GM19467 (cell line): ENCODE data around the gene MYCBP2.
"Not testable (repeated sequence)": the region's sequence is repeated elsewhere in the genome, so short reads cannot be mapped to it uniquely, and the experiment has no call there.

ENCODE experiments used
- ATAC-seq: cut with Tn5 transposase; IDR thresholded peaks from one replicate; pipeline ENCODE4 v1.9.1; 2021; ENCODE audit warnings: mild to moderate bottlenecking, moderate library complexity; ENCODE audit not compliant: unreplicated experiment

Gene MYCBP2

DNA sequence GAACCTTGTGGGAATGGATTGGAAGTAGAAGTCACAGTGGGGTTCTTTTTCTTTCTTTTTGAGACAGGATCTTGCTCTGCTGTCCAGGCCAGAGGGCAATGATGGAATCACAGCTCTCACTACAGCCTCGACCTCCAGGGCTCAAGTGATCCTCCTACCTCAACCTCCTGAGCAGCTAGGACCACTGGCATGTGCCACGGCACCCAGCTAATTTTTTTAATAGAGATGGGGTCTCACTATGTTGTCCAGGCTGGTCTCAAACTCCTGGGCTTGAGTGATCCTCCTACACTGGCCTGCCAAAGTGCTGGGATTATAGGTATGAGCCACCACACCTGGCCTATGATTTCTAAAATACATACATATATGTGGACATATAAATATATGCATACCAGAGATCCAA lies 111.4 kb downstream of the MYCBP2 start:
- no peak for ATAC-seq

DNA sequence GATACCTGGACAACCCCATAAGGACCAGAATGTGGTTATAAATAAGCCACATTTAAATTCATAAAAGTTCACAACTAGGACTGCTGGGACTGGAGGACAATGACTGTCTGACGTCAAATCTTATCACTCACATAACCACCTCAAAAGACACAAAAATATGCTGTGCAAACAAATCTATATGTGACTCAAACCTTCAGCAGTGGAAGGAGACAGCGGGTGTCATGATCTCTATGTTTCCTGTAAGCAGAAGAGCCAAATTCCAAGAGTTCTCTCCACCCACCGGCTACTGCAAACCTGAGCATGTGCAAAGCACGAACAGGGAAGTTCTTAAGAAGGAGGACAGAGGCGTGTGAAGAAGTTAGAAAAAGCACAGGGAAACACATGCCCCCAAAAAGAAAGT lies 113.2 kb downstream of the MYCBP2 start:
- no peak for ATAC-seq

DNA sequence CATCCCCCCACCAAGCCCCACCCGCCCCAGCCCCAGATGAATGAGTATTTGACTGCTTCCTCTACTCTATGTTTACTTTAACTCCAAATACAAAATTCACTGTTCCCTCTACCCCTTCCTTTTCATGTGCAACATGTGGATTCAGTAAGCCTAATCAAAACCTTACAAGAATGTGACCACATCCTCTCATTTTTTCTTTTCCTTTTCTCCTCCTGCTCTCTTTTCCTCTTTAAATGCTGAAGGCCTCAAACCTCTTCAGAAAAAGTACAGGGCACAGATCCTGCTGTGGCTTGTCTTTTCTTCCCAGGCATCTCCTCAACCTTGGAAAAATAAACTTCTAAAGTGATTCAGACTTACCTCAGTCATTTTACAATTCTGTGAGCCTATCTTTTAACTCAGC lies 119.0 kb downstream of the MYCBP2 start:
- no peak for ATAC-seq

DNA sequence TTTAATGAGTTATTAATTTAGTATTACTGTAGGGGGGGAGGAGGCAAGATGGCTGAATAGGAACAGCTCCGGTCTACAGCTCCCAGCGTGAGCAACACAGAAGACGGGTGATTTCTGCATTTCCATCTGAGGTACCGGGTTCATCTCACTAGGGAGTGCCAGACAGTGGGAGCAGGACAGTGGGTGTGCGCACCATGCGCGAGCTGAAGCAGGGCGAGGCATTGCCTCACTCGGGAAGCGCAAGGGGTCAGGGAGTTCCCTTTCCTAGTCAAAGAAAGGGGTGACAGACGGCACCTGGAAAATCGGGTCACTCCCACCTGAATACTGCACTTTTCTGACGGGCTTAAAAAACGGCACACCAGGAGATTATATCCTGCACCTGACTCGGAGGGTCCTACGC lies 127.9 kb downstream of the MYCBP2 start:
- not testable (repeated sequence) for ATAC-seq

DNA sequence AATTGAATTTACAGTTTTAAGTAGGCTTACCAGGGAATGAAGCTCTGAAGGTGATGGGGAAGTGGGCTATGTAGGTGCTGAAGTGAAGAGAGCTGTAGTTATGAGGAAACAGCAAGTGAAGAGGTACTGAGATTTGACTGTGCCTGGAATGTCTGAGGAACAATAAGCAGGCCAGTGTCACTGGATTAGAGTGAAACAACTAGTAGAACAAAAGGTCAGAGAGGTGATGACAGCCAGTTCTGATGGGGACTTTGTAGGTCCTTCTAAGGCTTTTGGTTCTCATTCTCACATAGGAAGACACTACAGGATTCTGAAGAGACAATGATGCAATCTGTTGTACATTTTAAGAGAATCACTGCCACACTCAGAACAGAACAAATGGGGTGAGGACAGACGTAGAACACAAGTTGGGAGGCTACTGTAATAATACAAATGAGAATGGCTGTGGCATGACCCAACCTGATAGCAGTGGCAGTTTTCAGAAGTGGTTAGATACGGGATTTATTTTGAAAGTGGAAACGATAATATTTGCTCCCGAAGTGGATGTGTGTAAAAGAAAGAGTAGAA lies 130.8 kb downstream of the MYCBP2 start:
- no peak for ATAC-seq

DNA sequence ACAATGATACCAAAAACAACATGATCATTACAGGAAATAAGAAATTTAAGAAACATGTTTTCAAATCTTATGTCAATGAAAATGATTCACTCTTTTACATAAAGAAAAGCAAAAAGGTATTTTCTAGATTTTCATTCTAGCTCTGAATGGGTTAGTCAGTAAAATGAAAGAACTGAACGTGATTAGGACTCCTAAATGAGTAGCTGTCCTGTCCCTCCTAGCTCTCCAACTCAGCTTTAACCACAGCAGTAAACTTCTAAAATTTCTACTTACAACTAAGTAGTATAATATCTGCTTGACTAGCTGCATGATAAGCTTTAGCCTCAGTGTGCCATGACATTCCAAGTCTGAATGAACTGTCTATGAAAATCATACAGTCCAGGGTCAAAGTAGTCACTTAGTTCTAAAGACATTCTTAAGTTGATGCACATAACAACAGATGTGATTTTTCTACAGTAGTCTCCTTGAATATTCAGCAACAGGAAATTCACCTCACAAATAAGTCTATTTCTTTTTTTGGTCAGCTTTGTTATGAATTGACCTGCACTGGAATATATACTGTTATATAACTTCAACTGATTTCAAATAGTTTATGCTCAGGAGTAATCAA lies 136.4 kb downstream of the MYCBP2 start:
- ATAC-seq: no peak

DNA sequence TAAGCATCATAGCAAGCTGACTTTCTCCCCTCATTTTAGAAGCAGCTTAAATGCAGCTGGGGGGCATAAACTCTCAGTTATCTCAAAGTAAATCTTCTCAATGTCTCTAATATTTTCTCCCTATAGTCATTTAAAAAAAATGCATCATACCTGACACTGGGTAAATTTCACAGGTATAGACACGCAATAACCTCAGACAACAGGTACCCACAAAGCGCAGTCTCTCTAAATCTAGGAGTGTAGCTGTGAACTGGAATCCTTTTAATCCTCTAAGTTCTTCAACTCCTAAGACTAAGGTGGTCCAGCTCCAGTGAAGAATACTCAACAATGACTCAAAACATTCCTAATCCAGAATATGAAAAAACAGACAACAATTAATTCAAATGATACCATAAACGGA lies 141.2 kb downstream of the MYCBP2 start:
- ATAC-seq: no peak

DNA sequence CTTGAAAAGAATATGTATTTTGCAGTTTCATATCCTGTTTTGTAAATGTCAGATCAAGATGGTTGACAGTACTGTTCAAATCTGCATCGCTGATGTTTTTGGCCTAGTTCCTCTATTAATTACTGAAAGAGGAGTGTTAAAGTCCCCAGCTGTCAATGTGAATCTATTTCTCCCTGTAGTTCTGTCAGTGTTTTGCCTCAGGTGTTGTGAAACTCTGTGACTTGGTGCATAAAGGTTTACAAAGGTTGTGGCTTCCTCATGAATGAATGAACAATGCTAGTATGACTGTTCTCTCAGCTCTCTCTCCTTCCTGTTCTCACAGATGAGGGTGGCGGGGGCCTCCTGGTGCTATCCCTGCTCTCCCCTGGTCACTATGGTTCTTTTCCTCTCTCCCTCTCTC lies 142.4 kb downstream of the MYCBP2 start:
- ATAC-seq: peak; percentile 94

DNA sequence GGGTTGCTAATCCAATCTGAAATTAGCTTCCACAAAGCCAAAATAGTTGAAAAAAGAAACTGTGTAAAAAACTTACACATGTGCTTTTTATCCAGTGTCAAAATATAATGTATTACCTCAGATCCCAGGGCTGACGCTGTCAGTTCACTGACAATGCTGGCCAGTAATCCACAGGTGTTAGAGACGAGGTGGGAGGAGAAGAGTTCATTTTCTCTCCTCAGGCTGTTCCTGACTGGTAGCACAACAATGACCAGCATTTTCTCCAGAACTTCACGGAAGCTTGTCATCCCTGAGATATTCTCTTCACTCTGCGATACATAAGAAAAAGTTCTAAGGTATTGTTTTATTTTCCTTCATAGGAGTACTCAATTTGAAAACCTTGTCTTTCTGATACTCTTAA lies 146.9 kb downstream of the MYCBP2 start:
- no peak for ATAC-seq

DNA sequence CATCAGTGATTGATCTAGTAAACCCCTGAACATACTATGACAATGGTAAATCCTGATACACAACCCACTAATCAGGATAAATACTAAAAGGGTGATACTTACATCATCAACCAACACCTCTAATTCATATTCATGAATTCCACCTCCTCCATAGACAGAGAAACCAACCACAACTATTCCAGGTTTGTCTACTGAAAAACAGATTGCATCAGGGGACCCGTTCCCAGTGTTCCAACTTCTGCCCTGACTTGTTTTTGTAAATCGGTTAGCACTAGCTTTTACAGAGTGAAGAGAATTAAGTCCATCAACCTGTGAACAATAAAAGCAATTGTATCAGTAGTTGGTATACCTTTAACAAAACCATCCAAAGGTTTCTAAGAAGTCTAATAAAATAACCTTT lies 149.2 kb downstream of the MYCBP2 start:
- ATAC-seq: no peak

DNA sequence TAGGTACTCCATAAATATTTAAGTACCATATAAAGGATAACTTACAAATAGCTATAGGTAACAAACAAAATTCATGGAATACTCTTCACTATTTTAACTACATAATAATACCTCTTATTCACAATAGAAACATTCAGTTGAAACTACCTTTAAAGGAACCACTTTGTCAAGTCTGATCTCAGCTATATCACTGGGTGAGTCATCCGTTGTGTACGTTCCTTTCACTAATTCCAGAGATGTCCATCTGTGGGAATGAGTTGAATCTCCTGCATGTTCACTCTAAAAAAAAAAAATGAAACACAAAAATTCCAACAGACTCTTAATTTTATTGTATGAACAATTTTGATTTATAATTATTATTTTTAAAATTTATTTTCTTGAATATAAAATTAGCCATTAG lies 150.5 kb downstream of the MYCBP2 start:
- no peak for ATAC-seq

DNA sequence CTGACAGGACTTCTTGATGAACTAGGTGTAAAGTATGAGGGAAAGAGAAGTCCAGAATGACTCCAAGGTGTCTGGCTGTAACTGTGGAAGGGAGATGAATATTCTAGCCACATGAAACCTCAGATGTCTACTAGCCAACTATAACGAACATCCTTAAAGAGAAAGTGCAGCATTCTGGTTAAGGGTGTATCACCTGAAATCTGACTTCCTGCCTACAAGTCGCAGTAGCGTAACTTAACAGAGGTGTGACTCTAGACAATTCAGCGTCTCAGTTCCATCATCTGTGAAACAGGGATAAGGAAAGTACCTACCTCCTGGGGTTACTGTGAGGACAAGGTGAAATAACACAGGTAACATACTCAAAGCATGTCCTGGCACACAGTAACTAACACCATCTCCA lies 154.2 kb downstream of the MYCBP2 start:
- ATAC-seq: no peak

DNA sequence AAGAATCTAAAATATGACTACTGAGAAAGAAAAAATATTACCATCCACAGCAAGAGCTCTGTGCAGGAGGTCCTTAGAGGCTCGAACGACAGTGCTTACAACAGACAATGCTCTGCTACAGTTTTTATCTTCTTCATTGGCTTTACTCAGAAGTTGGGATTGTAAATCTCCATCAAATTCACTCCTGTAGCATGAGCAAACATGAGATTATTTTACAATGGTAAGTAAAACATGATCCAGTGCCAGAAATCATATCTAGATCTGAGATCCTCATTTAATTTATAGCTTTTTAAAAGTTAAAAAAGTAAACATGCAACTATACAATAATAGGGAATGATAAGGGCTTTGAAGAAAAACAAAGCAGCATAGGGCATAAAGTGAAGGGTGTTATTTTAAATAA lies 155.4 kb downstream of the MYCBP2 start:
- ATAC-seq: no peak

DNA sequence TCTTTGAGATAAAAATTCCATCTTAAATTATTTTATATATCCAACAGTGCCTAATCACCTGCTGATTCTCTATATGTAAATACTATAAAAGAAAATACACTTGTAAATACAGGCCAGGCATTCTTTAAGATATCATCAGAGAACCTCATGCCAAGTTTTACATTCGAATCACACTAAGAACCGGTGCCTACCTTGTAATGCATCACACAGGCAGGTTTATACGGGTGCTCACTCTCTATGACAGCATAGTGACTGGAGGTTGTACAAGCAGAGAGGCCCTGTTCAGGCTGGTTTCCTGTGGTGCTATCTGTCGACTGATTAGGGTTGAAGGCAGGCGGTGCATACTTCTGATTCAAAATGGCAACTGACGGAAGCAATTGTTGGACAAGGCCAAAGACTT lies 158.7 kb downstream of the MYCBP2 start:
- ATAC-seq: no peak

DNA sequence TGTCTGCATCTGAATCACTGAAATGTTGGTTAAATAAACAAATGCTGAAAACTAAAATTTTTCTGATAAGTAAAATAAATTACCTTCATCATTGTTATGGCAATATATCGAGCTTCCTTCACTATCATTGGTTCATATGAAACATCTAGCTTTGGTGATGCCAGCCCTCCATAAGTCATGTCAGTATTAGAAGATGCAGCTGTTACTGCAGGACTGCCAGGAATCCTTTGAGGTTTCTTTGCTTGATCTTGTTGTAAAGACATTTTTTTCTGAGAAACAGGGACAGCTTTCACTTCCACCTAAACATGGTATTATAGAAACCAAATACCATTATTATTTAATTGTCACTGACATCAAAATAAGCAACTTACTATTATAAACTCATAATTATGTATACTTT lies 176.2 kb downstream of the MYCBP2 start:
- no peak for ATAC-seq

DNA sequence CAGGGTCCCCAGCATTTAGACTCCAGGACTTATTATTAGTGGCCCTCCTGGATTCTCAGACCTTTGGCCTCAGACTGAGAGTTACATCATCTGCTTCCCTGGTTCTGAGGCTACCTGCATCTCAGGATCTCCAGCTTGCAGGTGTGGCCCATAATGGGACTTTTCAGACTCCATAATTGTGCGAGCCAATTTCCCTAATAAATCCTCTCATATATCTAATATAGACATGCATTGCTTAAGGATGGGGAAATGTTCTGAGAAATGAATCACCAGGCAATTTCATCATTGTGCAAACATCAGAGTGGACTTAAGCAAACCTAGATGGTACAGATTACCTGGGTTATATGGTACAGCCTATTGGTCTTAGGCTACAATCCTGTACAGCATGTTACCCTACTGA lies 183.5 kb downstream of the MYCBP2 start:
- ATAC-seq: no peak

DNA sequence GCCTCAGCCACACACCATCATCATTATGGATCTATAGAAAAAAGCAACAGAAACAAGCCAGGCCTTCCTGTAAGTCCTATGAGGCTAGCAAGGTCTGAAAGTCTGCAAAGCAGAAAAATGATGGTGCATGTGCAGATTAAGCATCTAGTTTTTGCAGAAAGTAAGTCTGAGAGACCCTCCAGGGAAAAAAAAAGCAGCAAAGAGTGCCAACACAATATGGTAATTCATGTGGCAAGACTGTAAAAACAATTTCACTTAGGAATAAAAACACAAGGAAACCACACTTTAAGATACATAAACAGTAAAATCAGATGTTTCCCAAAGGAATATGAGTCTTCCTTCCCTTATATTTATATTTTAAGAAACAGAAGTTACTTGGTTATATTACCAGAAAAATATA lies 187.6 kb downstream of the MYCBP2 start:
- no peak for ATAC-seq

DNA sequence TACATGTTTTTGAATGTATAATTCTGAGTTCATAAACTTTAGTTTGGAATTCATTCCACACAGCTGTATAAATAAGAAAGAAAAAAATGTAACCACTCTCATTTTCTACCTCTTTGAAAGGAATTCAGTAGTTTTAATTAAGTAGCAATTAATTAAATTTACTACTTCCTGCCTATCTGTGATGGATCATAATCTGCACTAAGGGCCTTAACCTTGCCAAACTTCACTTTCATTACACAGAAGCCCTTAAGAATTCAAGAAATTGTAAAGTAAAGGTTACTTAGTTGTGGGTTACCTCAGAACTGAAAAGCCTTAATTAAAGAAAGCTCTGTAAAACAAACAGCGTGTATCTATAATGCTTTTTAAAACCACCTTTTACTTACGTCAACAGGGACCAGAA lies 188.1 kb downstream of the MYCBP2 start:
- no peak for ATAC-seq

DNA sequence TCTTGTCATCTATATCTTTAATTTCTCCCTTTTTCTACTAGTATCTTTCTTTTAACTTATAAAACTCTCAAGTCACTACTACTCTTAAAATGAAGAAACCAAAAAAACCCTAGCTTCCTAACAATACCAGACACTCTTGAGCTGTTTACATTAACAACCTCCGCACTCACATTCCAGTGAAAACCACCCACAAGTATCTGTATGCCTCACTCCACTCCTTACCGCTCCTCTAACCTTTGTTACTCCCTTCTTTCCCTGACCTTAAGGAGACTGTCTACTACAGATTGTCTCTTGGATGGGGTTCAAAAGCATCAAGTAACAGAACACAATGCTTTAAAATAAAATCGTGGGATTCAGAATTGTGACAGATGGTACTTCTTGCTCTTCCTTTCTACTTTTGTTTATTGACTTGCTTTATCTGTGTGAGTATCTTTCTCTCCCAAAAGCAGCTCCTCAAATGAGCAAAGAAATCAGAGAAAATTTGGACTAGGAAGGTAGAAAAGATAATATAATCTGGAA lies 189.9 kb downstream of the MYCBP2 start:
- ATAC-seq: no peak

DNA sequence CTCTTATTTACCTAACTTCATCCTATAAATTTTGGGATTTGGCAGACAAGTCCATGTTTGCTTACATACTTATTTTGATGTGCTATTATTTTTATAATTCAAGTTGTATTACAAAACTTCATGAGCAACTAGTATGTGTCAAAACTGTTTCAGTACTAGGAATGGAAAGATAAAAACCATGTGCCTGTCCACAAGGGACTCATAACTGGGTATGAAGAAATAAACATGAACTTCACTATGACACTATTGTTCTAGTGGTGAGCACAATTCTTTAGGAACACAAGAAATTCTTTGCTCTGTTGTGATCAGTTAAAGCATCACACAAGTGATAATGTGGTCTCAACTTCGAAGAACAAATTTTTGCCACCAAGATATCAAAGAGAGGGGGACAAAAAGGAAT lies 202.5 kb downstream of the MYCBP2 start:
- ATAC-seq: no peak

DNA sequence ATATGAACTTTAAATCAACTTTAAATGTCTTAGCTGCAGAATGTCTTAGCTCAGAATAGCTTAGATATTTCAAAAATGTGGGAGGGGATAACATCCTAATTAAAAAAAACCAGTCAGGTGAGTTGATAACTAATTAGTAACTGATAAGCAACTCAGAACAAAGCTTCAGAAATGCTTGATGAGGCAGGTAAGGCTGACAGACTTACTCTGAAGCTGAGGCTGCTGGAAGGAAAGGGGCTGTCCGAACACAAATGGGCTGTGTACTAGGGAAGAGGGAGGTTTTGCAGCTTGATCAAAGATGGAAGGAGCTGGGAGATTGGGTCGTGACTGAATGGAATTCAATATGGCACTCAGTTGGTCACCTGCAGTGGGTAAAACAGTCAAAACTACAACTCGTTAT lies 208.8 kb downstream of the MYCBP2 start:
- no peak for ATAC-seq

DNA sequence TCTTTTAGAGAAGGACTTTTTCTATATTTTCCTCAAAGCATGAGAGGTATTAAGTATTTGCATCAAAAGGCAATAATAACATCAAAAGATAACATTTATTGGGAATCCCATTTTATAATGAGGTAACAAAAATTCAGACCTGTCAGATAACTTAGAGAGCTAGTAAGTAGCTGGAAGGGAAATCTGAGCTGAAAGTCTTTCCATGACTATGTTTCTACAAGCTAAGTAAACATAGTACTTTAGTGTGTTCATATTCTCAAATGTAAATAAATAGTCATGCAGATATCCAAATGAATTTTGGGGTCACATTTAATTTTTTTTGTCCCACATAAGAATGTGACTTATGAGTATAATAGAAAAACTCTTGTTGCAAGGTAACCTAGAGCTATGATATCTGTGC lies 212.6 kb downstream of the MYCBP2 start:
- no peak for ATAC-seq

DNA sequence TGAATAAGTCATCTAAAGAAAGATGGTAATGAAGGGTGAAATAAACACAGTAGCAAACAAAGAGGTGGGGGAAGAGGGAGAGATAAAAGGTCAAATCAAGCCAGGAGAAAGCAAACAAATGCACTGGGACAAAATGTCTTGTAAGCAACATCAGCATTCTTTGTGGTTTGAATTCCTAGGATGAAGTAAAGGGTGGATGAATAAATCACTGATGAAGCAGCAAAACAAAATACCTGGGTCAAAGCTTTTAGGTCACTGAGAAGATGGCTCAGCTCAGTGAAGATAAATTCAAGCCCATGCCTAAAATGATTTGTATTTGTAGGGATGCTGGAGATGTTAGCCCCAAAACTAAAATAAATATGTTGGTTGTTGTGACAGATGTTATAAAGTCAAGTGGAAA lies 213.4 kb downstream of the MYCBP2 start:
- ATAC-seq: no peak
